Measurements from ENCODE around the gene SLC35C1.

DNA sequence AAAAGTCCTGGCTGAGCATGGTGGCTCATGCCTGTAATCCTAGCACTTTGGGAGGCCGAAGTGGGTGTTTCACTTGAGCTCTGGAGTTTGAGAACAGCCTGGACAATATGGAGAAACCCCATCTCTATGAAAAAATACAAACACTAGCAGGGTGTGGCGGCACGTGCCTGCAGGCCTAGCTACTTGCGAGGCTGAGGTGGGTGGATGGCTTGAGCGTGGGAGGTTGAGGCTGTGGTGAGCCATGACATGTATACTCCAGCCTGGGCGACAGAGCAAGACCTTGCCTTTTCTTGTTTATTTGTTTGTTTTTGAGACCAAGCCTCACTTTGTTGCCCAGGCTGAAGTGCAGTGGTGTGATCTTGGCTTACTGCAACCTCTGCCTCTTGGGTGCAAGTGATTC lies 34.3 kb downstream of the SLC35C1 start:
- TF ChIP-seq, protein P1, sequence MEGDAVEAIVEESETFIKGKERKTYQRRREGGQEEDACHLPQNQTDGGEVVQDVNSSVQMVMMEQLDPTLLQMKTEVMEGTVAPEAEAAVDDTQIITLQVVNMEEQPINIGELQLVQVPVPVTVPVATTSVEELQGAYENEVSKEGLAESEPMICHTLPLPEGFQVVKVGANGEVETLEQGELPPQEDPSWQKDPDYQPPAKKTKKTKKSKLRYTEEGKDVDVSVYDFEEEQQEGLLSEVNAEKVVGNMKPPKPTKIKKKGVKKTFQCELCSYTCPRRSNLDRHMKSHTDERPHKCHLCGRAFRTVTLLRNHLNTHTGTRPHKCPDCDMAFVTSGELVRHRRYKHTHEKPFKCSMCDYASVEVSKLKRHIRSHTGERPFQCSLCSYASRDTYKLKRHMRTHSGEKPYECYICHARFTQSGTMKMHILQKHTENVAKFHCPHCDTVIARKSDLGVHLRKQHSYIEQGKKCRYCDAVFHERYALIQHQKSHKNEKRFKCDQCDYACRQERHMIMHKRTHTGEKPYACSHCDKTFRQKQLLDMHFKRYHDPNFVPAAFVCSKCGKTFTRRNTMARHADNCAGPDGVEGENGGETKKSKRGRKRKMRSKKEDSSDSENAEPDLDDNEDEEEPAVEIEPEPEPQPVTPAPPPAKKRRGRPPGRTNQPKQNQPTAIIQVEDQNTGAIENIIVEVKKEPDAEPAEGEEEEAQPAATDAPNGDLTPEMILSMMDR (IDR thresholded peaks at IDR 0.05; ENCODE audit: low read depth, low read length, poor library complexity, severe bottlenecking) = no peak
- no peak for TF ChIP-seq EZH2phosphoT487 (IDR thresholded peaks at IDR 0.05; ENCODE audit: borderline replicate concordance, low read length)

All from DOHH2 (cell line).